ENCODE results near the gene ADAM11.

ADAM11 gene

GRCh38 chr17:44795421-44795820 is 36.6 kb downstream of the ADAM11 start:
- no peak for DNase-seq (ENCODE audit: low read depth)
- no peak for TF ChIP-seq CTCF (conservative IDR thresholded peaks at IDR 0.05; ENCODE audit: control insufficient read depth, insufficient read depth, low read depth, low read length)
- no peak overlapping the region for H3K4me3 ChIP-seq (ENCODE audit: control insufficient read depth, low read depth, low read length)

- DNase-seq (ENCODE audit: low read depth), result no peak
- H3K4me3 ChIP-seq (ENCODE audit: control insufficient read depth, low read depth, low read length), result no peak overlapping the region
- no peak for TF ChIP-seq CTCF (conservative IDR thresholded peaks at IDR 0.05; ENCODE audit: control insufficient read depth, insufficient read depth, low read depth, low read length)
Observed at GRCh38 chr17:44795928-44796327, 37.1 kb downstream of the ADAM11 start.

GRCh38 chr17:44796731-44797130 is 37.9 kb downstream of the ADAM11 start:
- H3K4me3 ChIP-seq (ENCODE audit: control insufficient read depth, low read depth, low read length), result no peak overlapping the region
- TF ChIP-seq CTCF (conservative IDR thresholded peaks at IDR 0.05; ENCODE audit: control insufficient read depth, insufficient read depth, low read depth, low read length), result no peak
- DNase-seq (ENCODE audit: low read depth), result no peak

- TF ChIP-seq CTCF (conservative IDR thresholded peaks at IDR 0.05; ENCODE audit: control insufficient read depth, insufficient read depth, low read depth, low read length), result no peak
- H3K4me3 ChIP-seq (ENCODE audit: control insufficient read depth, low read depth, low read length), result no peak overlapping the region
- peak; percentile 10 for DNase-seq (ENCODE audit: low read depth)
Observed at GRCh38 chr17:44797802-44798201, 39.0 kb downstream of the ADAM11 start.

- no peak for DNase-seq (ENCODE audit: low read depth)
- TF ChIP-seq CTCF (conservative IDR thresholded peaks at IDR 0.05; ENCODE audit: control insufficient read depth, insufficient read depth, low read depth, low read length), result no peak
Observed at GRCh38 chr17:44798356-44798755, 39.6 kb downstream of the ADAM11 start.

GRCh38 chr17:44801880-44802279 is 43.1 kb downstream of the ADAM11 start:
- DNase-seq (ENCODE audit: low read depth), result no peak
- no peak overlapping the region for H3K4me3 ChIP-seq (ENCODE audit: control insufficient read depth, low read depth, low read length)

More at GRCh38 chr17:44798356-44798755, 39.6 kb downstream of the ADAM11 start:
- H3K4me3 ChIP-seq (ENCODE audit: control insufficient read depth, low read depth, low read length), result no peak overlapping the region

More at GRCh38 chr17:44801880-44802279, 43.1 kb downstream of the ADAM11 start:
- TF ChIP-seq CTCF (conservative IDR thresholded peaks at IDR 0.05; ENCODE audit: control insufficient read depth, insufficient read depth, low read depth, low read length), result no peak

Data from fibroblast of mammary gland (primary cell).